IPS DF 4.7 (cell line): ENCODE measurements around the gene DNAJC5.

Experiments used
- DNase-seq: peaks from one replicate; pipeline ENCODE4 v3.0.0-alpha.2; 2013; ENCODE audit warnings: low spot score; ENCODE audit errors: extremely low read depth

The DNAJC5 gene

GRCh38 chr20:63979557-63980316, 84.8 kb downstream of the DNAJC5 start, which contains the start of gene SAMD10:
TSS of gene SAMD10 (minus strand) at chr20:63979642. CDS start at chr20:63979467, 175 bp downstream.
- DNase-seq: no peak

GRCh38 chr20:63980317-63980805, 85.4 kb downstream of the DNAJC5 start:
- DNase-seq: no peak

- DNase-seq: peak; percentile 81
Observed at GRCh38 chr20:63980806-63981728, 86.1 kb downstream of the DNAJC5 start, which contains the start of gene PRPF6. TSS of gene PRPF6 (plus strand) at chr20:63981132. CDS start at chr20:63981246, 114 bp downstream.

GRCh38 chr20:63982937-63983336, 88.0 kb downstream of the DNAJC5 start:
- no peak for DNase-seq
